GDM1 (cell line): ENCODE measurements around the gene TRIM27.
"Not testable (repeated sequence)": the region's sequence is repeated elsewhere in the genome, so short reads cannot be mapped to it uniquely, and the experiment has no call there.

ENCODE experiments used
- DNase-seq: peaks from one replicate; lab custom pipeline; 2025; lab: John Stamatoyannopoulos, UW

The TRIM27 gene

GRCh38 chr6:28896505-28897368 lies 27.0 kb downstream of the TRIM27 start:
- DNase-seq: no peak

GRCh38 chr6:28895131-28895812 lies 28.5 kb downstream of the TRIM27 start:
- DNase-seq: peak; percentile 89

GRCh38 chr6:28893172-28893799 lies 30.5 kb downstream of the TRIM27 start:
- no peak for DNase-seq

- DNase-seq: no peak
Measured at GRCh38 chr6:28892525-28892924, 31.3 kb downstream of the TRIM27 start.

- DNase-seq: no peak
Measured at GRCh38 chr6:28887796-28888496, 35.8 kb downstream of the TRIM27 start.

- no peak for DNase-seq
Measured at GRCh38 chr6:28886079-28886439, 37.7 kb downstream of the TRIM27 start.

- DNase-seq: no peak
Measured at GRCh38 chr6:28884423-28885131, 39.2 kb downstream of the TRIM27 start.

- DNase-seq: peak; percentile 67
Measured at GRCh38 chr6:28880894-28881780, 42.6 kb downstream of the TRIM27 start.

- no peak for DNase-seq
Measured at GRCh38 chr6:28880519-28880893, 43.3 kb downstream of the TRIM27 start.

- no peak for DNase-seq
Measured at GRCh38 chr6:28876710-28877109, 47.1 kb downstream of the TRIM27 start.

- no peak for DNase-seq
Measured at GRCh38 chr6:28875191-28875747, 48.5 kb downstream of the TRIM27 start.

- DNase-seq: not testable (repeated sequence)
Measured at GRCh38 chr6:28872157-28872817, 51.5 kb downstream of the TRIM27 start.

- no peak for DNase-seq
Measured at GRCh38 chr6:28871335-28872156, 52.2 kb downstream of the TRIM27 start.

- DNase-seq: no peak
Measured at GRCh38 chr6:28868873-28869272, 54.9 kb downstream of the TRIM27 start.

GRCh38 chr6:28867086-28867409 lies 56.7 kb downstream of the TRIM27 start:
- peak; percentile 35 for DNase-seq

- DNase-seq: peak; percentile 81
Measured at GRCh38 chr6:28866205-28867085, 57.3 kb downstream of the TRIM27 start.

- DNase-seq: peak; percentile 78
Measured at GRCh38 chr6:28865401-28866204, 58.2 kb downstream of the TRIM27 start.
